BE2C (cell line): ENCODE measurements around the gene BMPR1B.
A peak's percentile ranks its signal among the peaks of the same experiment; 100 is the strongest.

ENCODE experiments used
- DNase-seq: peaks from one replicate; pipeline ENCODE4 v3.0.0-alpha.2; 2020
- H3K27me3 ChIP-seq: fragments of 250-450 bp; sonication (Bioruptor Pico); 2 replicates; pipeline ENCODE4 v1.5.1; 2020; ENCODE audit warnings: mild to moderate bottlenecking
- H3K36me3 ChIP-seq: fragments of 250-450 bp; sonication (Bioruptor Pico); 2 replicates; pipeline ENCODE4 v1.5.1; 2020; ENCODE audit warnings: mild to moderate bottlenecking
- H3K4me1 ChIP-seq: fragments of 250-450 bp; sonication (Bioruptor Pico); 2 replicates; pipeline ENCODE4 v1.5.1; 2020
- H3K4me3 ChIP-seq: 2 replicates; pipeline ENCODE4 v1.5.1; 2011; ENCODE audit warnings: low read depth, low read length
- H3K9me3 ChIP-seq: fragments of 250-450 bp; sonication (Bioruptor Pico); 2 replicates; pipeline ENCODE4 v1.5.1; 2020
- CTCF ChIP-seq: IDR thresholded peaks from 2 replicates; pipeline ENCODE4 v1.5.1; 2012; ENCODE audit warnings: mild to moderate bottlenecking, low read depth, low read length

The BMPR1B gene

GRCh38 chr4:95080969-95081368 is 323.2 kb downstream of the BMPR1B start:
- Histone ChIP-seq H3K36me3 (no peaks in the 10 kb centered on the region), H3K4me1 (peaks cover 8% of the 10 kb centered on the region; the same call in 1 of the 2 replicates), H3K4me3 (no peak overlapping the region), H3K27me3 (no peaks in the 10 kb centered on the region), H3K9me3 (no peaks in the 10 kb centered on the region)
- no peak for TF ChIP-seq CTCF
- no peak for DNase-seq

GRCh38 chr4:95084584-95084983 is 326.8 kb downstream of the BMPR1B start:
- Histone ChIP-seq H3K27me3 (no peaks in the 10 kb centered on the region), H3K4me3 (no peak overlapping the region), H3K9me3 (no peaks in the 10 kb centered on the region), H3K4me1 (peaks cover 23% of the 10 kb centered on the region), H3K36me3 (no peaks in the 10 kb centered on the region)
- no peak for DNase-seq
- TF ChIP-seq CTCF, result no peak

DNA sequence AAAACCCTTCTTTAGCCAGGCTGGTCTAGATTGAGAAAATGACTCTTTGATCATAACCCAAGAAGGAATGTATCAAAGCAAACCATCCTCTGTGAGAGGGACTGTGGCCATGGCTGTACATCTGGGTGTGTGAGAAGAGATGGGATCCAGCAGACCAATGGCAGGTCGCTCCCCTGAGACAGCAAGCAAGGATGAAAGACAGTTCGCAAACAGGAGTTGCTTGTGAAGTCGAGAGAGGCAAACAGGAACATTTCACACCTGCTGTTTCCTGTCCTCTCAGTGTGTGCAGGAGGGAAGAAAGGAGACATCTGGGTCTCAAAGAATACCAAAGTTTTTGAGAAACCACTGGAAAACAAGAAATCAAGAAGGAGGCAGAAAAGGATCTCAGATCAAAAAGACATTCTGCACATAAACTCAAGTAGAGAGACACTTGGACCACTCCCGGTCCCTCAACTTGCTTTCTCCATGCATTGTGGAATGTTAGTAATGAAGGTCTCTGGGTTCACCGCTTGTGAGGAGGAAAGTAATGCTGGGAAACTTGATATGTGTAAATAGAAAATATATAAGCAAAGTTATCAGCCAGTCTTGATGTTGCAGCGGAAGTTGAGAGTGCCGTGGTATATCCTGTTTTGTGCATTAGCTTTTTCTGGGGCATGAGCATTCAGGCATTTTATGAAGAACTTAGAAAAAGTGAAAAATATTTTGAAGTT is 327.5 kb downstream of the BMPR1B start:
- no peak overlapping the region for H3K4me3 ChIP-seq
- no peak for TF ChIP-seq CTCF
- no peaks in the 10 kb centered on the region for H3K9me3 ChIP-seq
- no peaks in the 10 kb centered on the region for H3K36me3 ChIP-seq
- H3K4me1 ChIP-seq, result peaks cover 25% of the 10 kb centered on the region
- no peak for DNase-seq
- no peaks in the 10 kb centered on the region for H3K27me3 ChIP-seq

GRCh38 chr4:95086551-95086950 is 328.8 kb downstream of the BMPR1B start:
- H3K4me3 ChIP-seq, result no peak overlapping the region
- TF ChIP-seq CTCF, result no peak

DNA sequence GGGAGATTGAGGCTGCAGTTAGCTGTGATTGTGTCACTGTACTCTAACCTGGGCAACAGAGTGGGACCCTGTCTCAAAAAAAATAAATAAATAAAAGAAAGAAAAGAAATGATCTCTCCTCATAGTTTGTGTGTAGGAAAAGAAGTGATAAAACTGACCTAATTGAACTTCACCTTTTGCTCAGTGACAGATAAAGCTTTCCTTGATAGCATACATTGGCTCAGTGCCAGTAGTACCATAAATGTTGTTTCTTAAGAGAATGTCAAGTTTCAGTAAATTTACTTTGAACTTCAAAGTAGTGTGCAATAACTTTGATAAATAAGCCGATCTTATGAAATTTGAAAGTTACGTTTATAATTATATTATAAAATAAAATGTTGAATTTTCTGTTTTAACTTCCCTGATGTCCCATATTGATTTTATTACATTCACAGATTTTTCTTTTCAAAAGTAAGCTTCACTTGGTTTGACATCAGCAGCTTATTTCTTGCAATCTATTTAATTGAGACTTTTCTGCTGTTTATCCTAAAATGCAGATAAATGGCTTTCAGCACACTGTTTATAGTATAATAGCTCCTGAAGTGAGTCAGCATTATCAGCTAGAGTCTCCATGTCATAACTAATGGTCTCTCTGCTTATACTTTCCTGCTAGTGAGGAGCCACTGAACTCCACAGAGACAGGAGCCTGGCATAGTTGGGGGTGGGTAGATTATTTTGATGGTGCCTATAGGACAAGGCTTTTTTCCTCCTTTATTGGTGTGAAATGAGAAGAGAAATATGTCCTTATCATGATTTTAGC is 330.1 kb downstream of the BMPR1B start:
- no peak for TF ChIP-seq CTCF
- no peak overlapping the region for H3K4me3 ChIP-seq
- H3K9me3 ChIP-seq, result no peaks in the 10 kb centered on the region
- H3K27me3 ChIP-seq, result no peaks in the 10 kb centered on the region
- no peaks in the 10 kb centered on the region for H3K36me3 ChIP-seq
- H3K4me1 ChIP-seq, result peaks cover 25% of the 10 kb centered on the region
- DNase-seq, result peak; percentile 56

More at GRCh38 chr4:95086551-95086950, 328.8 kb downstream of the BMPR1B start:
- Histone ChIP-seq H3K9me3 (no peaks in the 10 kb centered on the region), H3K4me1 (peaks cover 25% of the 10 kb centered on the region), H3K36me3 (no peaks in the 10 kb centered on the region), H3K27me3 (no peaks in the 10 kb centered on the region)
- DNase-seq, result no peak

DNA sequence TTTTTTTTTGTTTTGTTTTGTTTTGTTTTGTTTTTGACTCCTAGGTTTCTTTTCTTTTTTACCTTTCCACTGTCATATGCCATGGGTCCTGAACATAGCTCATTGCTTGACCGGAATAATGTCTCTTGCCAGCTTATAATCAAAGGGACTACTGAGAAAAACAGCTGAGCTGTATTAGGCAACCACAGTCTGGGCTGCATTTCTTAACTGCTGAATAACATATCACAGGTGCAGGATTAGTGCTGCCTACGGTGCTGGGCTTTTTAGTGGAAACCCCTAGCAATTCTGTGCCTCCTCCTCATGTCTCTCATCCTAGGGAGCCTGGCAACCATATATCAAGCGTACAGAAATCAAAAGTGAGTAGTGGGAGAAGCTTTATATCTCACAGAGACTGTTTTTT is 333.5 kb downstream of the BMPR1B start:
- Histone ChIP-seq H3K9me3 (no peaks in the 10 kb centered on the region), H3K27me3 (no peaks in the 10 kb centered on the region), H3K4me3 (no peak overlapping the region), H3K36me3 (no peaks in the 10 kb centered on the region), H3K4me1 (peaks cover 35% of the 10 kb centered on the region)
- DNase-seq, result no peak
- TF ChIP-seq CTCF, result no peak
